Fibroblast of villous mesenchyme (primary cell): ENCODE data around the gene SGMS1. TPM values are rescaled to one million over a fixed set of nuclear protein-coding genes. Genes with fewer than 3 reads are reported as not detected.

Experiments used
- DNase-seq: peaks from one replicate; pipeline ENCODE4 v3.0.0-alpha.2; 2010; ENCODE audit warnings: low read depth
- H3K4me3 ChIP-seq: 2 replicates; pipeline ENCODE4 v1.5.1; 2011; ENCODE audit warnings: low read depth, mild to moderate bottlenecking, low read length
- CTCF ChIP-seq: IDR thresholded peaks from 2 replicates; pipeline ENCODE4 v1.5.1; 2012; ENCODE audit warnings: low read depth, mild to moderate bottlenecking, low read length; ENCODE audit not compliant: insufficient read depth
- total RNA-seq: library from RNA; depleted of rRNA; stranded (reverse); fragments of >200 nt; gene quantifications from 2 replicates; pipeline ENCODE4 v1.2.3, GENCODE V29; 2012

Gene SGMS1
- total RNA-seq, 1 donor = 57.9 TPM

- no peak for TF ChIP-seq CTCF
- H3K4me3 ChIP-seq = no peak overlapping the region
- DNase-seq = no peak
Measured at GRCh38 chr10:50467209-50467608, 156.5 kb downstream of the SGMS1 start.

- no peak overlapping the region for H3K4me3 ChIP-seq
- peak; percentile 42 for DNase-seq
- no peak for TF ChIP-seq CTCF
Measured at GRCh38 chr10:50464004-50464409, 159.7 kb downstream of the SGMS1 start.

- no peak for DNase-seq
Measured at GRCh38 chr10:50461834-50462233, 161.9 kb downstream of the SGMS1 start.

GRCh38 chr10:50461123-50461522 lies 162.6 kb downstream of the SGMS1 start:
- TF ChIP-seq CTCF = no peak
- no peak for DNase-seq
- H3K4me3 ChIP-seq = no peak overlapping the region

More at GRCh38 chr10:50461834-50462233, 161.9 kb downstream of the SGMS1 start:
- H3K4me3 ChIP-seq = no peak overlapping the region
- TF ChIP-seq CTCF = no peak

GRCh38 chr10:50456719-50457118 lies 167.0 kb downstream of the SGMS1 start:
- H3K4me3 ChIP-seq = no peak overlapping the region
- no peak for TF ChIP-seq CTCF
- DNase-seq = no peak

- no peak overlapping the region for H3K4me3 ChIP-seq
- no peak for TF ChIP-seq CTCF
- DNase-seq = no peak
Measured at GRCh38 chr10:50453940-50454339, 169.8 kb downstream of the SGMS1 start.

GRCh38 chr10:50452603-50453002 lies 171.2 kb downstream of the SGMS1 start:
- DNase-seq = no peak
- no peak for TF ChIP-seq CTCF
- no peak overlapping the region for H3K4me3 ChIP-seq
